SH-SY5Y (cell line): ENCODE results near the gene FANCL.

Experiments used
- GATA2 ChIP-seq: IDR thresholded peaks from 2 replicates; pipeline ENCODE4 v1.6.1; 2011; ENCODE audit warnings: mild to moderate bottlenecking, low read depth, low read length
- GATA3 ChIP-seq: IDR thresholded peaks from 2 replicates; pipeline ENCODE4 v1.6.1; 2011; ENCODE audit warnings: low read depth, mild to moderate bottlenecking, low read length, moderate library complexity

FANCL gene

GRCh38 chr2:58240670-58241545, at the start of gene FANCL:
Gene FANCL, minus strand, starts transcription at chr2:58241325. Its CDS starts 12 bp downstream, at chr2:58241313.
- TF ChIP-seq GATA3 (no peak), GATA2 (no peak)

DNA sequence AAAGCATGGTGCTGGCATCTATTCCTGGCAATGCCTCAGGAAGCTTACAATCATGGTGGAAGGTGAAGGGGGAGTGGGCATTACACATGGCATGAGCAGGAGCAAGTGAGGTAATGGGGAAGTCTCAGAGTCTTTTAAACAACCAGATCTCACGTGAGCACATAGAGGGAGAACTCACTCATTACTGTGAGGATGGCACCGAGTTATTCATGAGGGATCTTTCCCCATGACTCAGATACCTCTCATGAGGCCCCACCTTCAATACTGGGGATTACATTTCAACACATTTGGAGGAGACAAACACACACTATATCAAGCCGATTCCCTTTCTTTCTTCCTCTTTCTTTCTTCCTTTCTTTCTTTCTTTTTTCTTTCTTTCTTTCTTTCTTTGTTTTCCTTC, 47.9 kb upstream of the FANCL start:
- TF ChIP-seq GATA3 (no peak), GATA2 (no peak)

DNA sequence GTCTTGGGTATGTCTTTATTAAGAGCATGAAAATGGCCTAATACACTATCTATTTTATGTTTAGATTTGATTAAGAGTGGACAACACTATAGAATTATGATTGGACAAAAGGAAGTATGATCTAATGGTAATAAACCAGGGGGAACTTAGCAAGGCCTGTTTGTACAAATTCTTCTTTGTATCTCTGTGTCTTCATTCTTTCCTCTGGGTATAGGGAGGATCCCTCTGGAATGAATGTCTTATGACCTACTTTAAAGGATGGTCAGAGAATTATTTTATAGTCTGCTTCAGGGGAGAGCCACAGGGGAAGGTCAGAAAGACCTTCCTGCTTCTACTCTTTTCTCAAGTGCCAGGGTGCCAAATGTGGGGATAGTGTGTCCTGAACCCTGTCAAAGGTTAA, 42.8 kb upstream of the FANCL start:
- no peak for TF ChIP-seq GATA3
- no peak for TF ChIP-seq GATA2

GRCh38 chr2:58271826-58272225, 30.7 kb upstream of the FANCL start:
- TF ChIP-seq GATA3 (no peak), GATA2 (no peak)

DNA sequence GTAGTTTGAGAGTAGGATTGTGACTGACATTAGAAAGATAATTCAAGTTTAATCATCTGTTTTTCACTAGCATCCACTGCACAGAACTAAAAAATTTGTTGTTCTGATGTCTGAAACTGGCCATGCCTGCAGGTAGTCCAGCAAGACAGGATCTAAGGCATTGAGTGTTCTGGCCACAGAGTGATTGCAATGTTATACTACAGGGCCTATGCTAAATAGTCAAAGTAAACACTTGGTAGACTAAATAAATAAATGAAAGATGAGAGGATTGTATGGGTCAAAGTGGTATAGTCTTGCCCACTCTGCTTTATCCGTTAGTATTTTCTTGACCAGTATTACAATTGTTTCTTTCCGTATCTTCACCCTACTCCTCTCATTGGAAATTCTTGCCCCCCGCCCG, 27.6 kb upstream of the FANCL start:
- TF ChIP-seq GATA3, result no peak
- TF ChIP-seq GATA2, result no peak

DNA sequence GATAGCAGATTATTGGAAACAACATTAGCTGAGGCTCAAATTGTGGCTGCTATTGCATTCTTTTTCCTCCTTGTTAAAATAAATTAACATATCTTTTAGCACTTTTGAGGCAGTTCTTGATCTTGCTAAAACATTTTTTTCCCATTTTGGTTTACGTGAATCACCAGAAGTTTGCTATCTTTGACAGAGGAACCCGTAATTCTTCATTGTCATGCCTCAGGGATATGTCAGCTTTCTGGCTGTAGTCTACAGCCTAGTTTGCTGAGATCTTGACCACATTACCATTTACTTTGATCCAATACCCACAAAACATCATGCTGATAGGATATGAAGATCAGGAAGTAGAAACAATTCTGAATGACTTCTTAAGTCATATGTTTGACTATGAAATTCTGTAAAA, 25.1 kb upstream of the FANCL start:
- no peak for TF ChIP-seq GATA2
- no peak for TF ChIP-seq GATA3

GRCh38 chr2:58261209-58261608, 20.1 kb upstream of the FANCL start:
- TF ChIP-seq GATA3 (no peak), GATA2 (no peak)

DNA sequence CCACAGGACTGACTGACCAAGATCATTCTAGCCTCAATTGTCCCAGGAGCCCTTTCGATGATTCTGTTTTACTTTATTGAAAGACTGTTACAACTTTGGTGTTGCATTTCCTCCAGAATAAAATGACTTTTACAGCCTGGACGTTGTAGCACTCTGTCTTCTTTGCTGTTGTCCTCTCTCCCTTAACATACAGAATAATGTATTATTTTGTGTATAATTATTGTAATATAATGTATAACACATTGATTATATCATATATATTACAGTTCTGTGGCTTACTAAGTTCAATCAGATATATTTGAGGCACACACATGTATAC, 380 bp upstream of the FANCL start:
- TF ChIP-seq GATA3, result no peak
- no peak for TF ChIP-seq GATA2

DNA sequence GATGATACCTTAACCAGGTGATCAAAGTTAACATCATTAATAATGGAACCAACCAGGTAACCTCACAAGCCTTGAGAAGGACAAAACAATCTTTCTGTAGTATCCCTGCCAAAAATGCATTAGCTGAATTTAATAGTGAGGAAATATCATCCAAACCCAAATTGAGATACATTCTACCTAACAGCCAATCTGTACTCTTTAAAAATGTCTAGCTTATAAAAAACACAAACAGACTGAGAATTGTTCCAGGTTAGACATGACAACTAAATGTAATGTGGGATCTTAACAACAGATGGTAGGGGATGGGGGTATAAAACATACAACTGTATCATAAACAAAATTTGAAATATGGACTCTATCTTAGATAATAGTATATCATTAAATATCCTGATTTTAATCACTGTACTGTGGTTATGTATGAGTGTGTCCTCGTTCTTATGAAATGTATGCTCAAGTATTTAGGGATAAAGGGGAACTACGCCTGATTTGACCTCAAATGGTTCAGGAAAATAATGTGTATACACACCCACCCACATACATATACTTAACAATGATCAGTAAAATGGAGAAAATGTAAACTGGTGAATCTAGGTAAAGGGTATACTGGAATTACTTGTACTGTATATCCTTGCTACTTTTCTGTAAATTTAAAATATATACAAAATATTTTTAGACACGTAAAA, 1.7 kb downstream of the FANCL start:
- no peak for TF ChIP-seq GATA3

DNA sequence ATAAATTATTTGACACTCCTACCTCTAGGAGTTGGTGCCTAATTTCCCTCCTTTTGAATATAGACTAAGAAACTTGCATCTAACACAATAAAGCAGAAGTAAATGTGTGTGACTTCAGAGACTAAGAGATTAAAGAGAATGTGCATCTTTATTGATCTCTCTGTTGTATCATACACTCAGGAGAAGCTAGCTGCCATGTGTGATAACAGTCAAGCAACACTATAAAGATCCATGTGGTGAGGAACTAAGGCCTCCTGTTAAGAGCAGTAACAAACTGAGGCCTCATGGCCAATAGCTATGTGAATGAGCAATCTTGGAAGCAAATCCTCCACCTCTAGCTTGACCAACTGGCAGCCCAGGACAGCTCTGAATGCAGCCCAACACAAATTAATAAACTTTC, 3.4 kb downstream of the FANCL start:
- no peak for TF ChIP-seq GATA2
- TF ChIP-seq GATA3, result no peak

GRCh38 chr2:58235984-58236383, 5.1 kb downstream of the FANCL start:
- TF ChIP-seq GATA3, result no peak
- no peak for TF ChIP-seq GATA2

- no peak for TF ChIP-seq GATA2
- no peak for TF ChIP-seq GATA3
These were observed 6.0 kb downstream of the FANCL start for GRCh38 chr2:58235170-58235569.

GRCh38 chr2:58228299-58228698, 12.8 kb downstream of the FANCL start:
- TF ChIP-seq GATA3 (no peak), GATA2 (no peak)

DNA sequence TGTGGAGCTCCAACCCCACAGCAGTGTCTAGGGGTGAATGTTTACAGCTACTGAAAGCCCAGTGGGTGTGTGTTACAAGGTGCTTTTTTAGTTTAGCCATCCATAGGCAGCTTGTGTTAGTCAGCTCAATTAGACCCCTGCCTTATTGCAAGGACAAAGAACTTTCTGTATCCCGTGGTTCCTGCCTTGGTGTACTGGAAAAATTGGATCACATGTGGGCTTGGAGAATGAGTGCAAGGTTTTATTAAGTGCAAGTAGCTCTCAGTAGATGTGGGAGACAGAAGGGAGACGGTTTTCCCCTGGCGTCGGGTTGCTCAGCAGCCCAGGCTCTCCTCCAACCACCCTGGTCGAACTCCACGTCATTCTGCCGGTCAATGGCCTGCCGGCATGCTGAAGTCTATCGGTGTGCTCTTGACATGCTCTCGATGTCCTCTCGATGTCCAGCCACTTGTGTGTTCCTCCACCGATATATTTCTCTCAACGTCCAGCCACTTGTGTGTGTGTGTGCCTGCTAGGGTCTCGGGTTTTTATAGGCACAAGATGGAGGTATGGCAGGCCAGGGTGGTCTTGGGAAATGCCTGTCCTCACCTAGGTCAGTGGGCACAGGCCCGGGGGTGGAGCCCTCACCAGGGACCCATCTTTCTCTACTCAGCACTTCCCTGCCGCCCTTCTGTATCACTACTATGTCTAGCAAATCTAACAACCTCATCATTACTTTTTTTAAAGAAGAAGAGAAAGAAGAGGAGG, 13.8 kb downstream of the FANCL start:
- TF ChIP-seq GATA3, result no peak
- no peak for TF ChIP-seq GATA2
